ENCODE measurements around the gene KRTAP5-11. TPM values are rescaled to one million over a fixed set of nuclear protein-coding genes. Genes with fewer than 3 reads are reported as not detected.

KRTAP5-11 gene
- total RNA-seq, 1 experiment from 2014 or later = not detected

DNA sequence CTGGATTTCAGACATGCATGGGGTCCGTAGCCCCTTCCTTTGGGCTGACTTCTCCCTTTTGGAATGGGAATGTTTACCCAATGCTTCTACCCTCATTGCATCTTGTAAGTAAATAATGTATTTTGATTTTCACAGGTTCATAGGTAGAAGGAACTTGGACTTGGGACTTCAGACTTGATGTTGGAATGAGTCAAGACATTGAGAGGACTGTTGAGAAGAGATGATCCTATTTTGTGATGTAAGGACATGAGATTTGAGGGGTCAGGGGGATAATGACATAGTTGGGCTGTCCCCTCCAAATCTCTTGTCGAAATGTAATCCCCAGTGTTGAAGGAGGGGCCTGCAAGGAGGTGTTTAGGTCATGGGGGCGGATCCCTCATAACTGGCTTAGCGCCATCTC lies 18.2 kb downstream of the KRTAP5-11 start:
- H2AFZ ChIP-seq (ENCODE audit: low read depth, low read length, poor library complexity, severe bottlenecking) = no peak overlapping the region
- intact Hi-C loops (cut with micrococcal nuclease) = no loop called here
- ChIA-PET POLR2A (interaction anchor here (0.6 kb wide), 1 partner anchor 23 kb away, joined by 3 read pairs; no protein-coding TSS in a partner anchor), CTCF (no interaction called here), RAD21 (ENCODE audit: low non-redundant PET in 1 of 2, low total read pairs in 2 of 2, uncharacterized antibody in 2 of 2, unreplicated experiment in 2 of 2) (no interaction called here)
- no peaks in the 10 kb centered on the region for H3K36me3 ChIP-seq (ENCODE audit: control insufficient read depth in 1 of 2, insufficient read depth in 2 of 2, low read length in 2 of 2)
- peaks cover 16% of the 10 kb centered on the region; the same call in 1 of the 2 replicates for H3K27me3 ChIP-seq (ENCODE audit: insufficient read depth, low read length)
- TF ChIP-seq YY1 (IDR thresholded peaks at IDR 0.05; ENCODE audit: extremely low read depth, insufficient replicate concordance, low read depth, low read length) (no peak), POLR2AphosphoS5 (IDR thresholded peaks at IDR 0.05; ENCODE audit: low read depth, low read length) (no peak), EGR1 (IDR thresholded peaks at IDR 0.05; ENCODE audit: low read depth) (no peak)
- BruUV-seq (replicated peaks) = no TSS peak
- no peak for DNase-seq (ENCODE audit: low read depth, low spot score)
- H3K9me3 ChIP-seq (ENCODE audit: control insufficient read depth in 1 of 2, insufficient read depth in 1 of 2, low read depth in 1 of 2, low read length in 2 of 2) = no peaks in the 10 kb centered on the region
- H3K4me1 ChIP-seq (ENCODE audit: control insufficient read depth in 1 of 2, insufficient read depth in 2 of 2, low read length in 2 of 2) = peaks cover 0 to 16% of the 10 kb centered on the region in 2 experiments; a peak in 2 of 4 replicates
- no peak overlapping the region for H3K4me2 ChIP-seq (ENCODE audit: low read length)
- no peak for ATAC-seq
- H3K9ac ChIP-seq (ENCODE audit: low read length) = no peak overlapping the region
- H3K27ac ChIP-seq (ENCODE audit: low read depth, low read length) = no peak overlapping the region
- no peak overlapping the region for H3K4me3 ChIP-seq (replicated peaks in 1 of 2; ENCODE audit: low read depth in 1 of 2, low read length in 2 of 2)
- no peaks in the 10 kb centered on the region for H3K9me2 ChIP-seq (ENCODE audit: insufficient read depth)
- no peaks in the 10 kb centered on the region for H4K20me1 ChIP-seq (ENCODE audit: insufficient read depth)
- no peaks in the 10 kb centered on the region for H3K79me2 ChIP-seq (ENCODE audit: insufficient read depth, low read length)

DNA sequence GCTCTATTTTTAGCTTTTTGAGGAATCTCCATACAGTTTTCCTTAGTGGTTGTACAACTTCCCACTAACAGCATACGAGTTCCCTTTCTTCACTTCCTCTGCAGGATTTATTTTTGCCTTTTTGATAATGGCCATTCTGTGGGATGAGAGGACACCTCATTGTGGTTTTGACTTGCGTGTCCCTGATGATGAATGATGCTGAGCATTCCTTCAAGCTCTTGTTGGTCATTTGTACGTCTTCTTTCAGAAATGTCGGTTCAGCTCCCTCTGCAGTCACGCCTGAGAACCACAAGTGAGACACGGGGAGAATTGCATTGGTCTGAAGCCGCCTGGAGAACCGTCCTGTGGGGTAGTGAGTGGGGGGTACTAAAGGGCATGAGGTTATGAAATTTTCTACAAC lies 19.3 kb downstream of the KRTAP5-11 start:
- ChIA-PET RAD21 (ENCODE audit: low non-redundant PET in 1 of 2, low total read pairs in 2 of 2, uncharacterized antibody in 2 of 2, unreplicated experiment in 2 of 2) (interaction anchor here (0.7 to 1.2 kb wide), 2 partner anchors 142 to 443 kb away, joined by 3 read pairs; no protein-coding TSS in a partner anchor), CTCF (interaction anchor here (0.8 to 2.4 kb wide), 7 partner anchors 10 to 748 kb away, joined by 3 to 19 read pairs (median 4); no protein-coding TSS in a partner anchor), POLR2A (interaction anchor here (0.5 kb wide), 1 partner anchor 1094 kb away, joined by 3 read pairs; no protein-coding TSS in a partner anchor)
- Histone ChIP-seq H3K4me3 (replicated peaks in 1 of 2; ENCODE audit: low read depth in 1 of 2, low read length in 2 of 2) (no peak overlapping the region), H4K20me1 (ENCODE audit: insufficient read depth) (no peaks in the 10 kb centered on the region), H3K27me3 (ENCODE audit: insufficient read depth, low read length) (peaks cover 10% of the 10 kb centered on the region; the same call in 1 of the 2 replicates), H3K79me2 (ENCODE audit: insufficient read depth, low read length) (no peaks in the 10 kb centered on the region), H3K4me1 (ENCODE audit: control insufficient read depth in 1 of 2, insufficient read depth in 2 of 2, low read length in 2 of 2) (peaks cover 0 to 16% of the 10 kb centered on the region in 2 experiments; a peak in 2 of 4 replicates), H3K9me3 (ENCODE audit: control insufficient read depth in 1 of 2, insufficient read depth in 1 of 2, low read depth in 1 of 2, low read length in 2 of 2) (no peaks in the 10 kb centered on the region), H3K9ac (ENCODE audit: low read length) (no peak overlapping the region), H3K36me3 (ENCODE audit: control insufficient read depth in 1 of 2, insufficient read depth in 2 of 2, low read length in 2 of 2) (no peaks in the 10 kb centered on the region), H2AFZ (ENCODE audit: low read depth, low read length, poor library complexity, severe bottlenecking) (peak overlapping the region; percentile 58), H3K4me2 (ENCODE audit: low read length) (no peak overlapping the region), H3K9me2 (ENCODE audit: insufficient read depth) (no peaks in the 10 kb centered on the region), H3K27ac (ENCODE audit: low read depth, low read length) (no peak overlapping the region)
- ATAC-seq (peak; percentile 92), DNase-seq (ENCODE audit: low read depth, low spot score) (peak; percentile 51)
- no TSS peak for BruUV-seq (replicated peaks)
- intact Hi-C loops (cut with micrococcal nuclease) = no loop called here
- no peak for TF ChIP-seq CEBPB (IDR thresholded peaks at IDR 0.05; ENCODE audit: low read depth)
- TF ChIP-seq SRF (IDR thresholded peaks at IDR 0.05; ENCODE audit: low read depth) = no peak
- TF ChIP-seq EGR1 (IDR thresholded peaks at IDR 0.05; ENCODE audit: low read depth) = no peak
- no peak for TF ChIP-seq EZH2 (IDR thresholded peaks at IDR 0.05)
- TF ChIP-seq, protein P1, sequence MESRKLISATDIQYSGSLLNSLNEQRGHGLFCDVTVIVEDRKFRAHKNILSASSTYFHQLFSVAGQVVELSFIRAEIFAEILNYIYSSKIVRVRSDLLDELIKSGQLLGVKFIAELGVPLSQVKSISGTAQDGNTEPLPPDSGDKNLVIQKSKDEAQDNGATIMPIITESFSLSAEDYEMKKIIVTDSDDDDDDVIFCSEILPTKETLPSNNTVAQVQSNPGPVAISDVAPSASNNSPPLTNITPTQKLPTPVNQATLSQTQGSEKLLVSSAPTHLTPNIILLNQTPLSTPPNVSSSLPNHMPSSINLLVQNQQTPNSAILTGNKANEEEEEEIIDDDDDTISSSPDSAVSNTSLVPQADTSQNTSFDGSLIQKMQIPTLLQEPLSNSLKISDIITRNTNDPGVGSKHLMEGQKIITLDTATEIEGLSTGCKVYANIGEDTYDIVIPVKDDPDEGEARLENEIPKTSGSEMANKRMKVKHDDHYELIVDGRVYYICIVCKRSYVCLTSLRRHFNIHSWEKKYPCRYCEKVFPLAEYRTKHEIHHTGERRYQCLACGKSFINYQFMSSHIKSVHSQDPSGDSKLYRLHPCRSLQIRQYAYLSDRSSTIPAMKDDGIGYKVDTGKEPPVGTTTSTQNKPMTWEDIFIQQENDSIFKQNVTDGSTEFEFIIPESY (IDR thresholded peaks at IDR 0.05; ENCODE audit: extremely low read depth, insufficient replicate concordance, low read length) = no peak
- no peak for TF ChIP-seq ZFX (IDR thresholded peaks at IDR 0.05)
- no peak for TF ChIP-seq ATF3 (IDR thresholded peaks at IDR 0.05)
- no peak for TF ChIP-seq MAX (IDR thresholded peaks at IDR 0.05)
- TF ChIP-seq EZH2phosphoT487 (IDR thresholded peaks at IDR 0.05; ENCODE audit: borderline replicate concordance) = no peak
- TF ChIP-seq, protein P2, sequence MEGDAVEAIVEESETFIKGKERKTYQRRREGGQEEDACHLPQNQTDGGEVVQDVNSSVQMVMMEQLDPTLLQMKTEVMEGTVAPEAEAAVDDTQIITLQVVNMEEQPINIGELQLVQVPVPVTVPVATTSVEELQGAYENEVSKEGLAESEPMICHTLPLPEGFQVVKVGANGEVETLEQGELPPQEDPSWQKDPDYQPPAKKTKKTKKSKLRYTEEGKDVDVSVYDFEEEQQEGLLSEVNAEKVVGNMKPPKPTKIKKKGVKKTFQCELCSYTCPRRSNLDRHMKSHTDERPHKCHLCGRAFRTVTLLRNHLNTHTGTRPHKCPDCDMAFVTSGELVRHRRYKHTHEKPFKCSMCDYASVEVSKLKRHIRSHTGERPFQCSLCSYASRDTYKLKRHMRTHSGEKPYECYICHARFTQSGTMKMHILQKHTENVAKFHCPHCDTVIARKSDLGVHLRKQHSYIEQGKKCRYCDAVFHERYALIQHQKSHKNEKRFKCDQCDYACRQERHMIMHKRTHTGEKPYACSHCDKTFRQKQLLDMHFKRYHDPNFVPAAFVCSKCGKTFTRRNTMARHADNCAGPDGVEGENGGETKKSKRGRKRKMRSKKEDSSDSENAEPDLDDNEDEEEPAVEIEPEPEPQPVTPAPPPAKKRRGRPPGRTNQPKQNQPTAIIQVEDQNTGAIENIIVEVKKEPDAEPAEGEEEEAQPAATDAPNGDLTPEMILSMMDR (IDR thresholded peaks at IDR 0.05 in 2 of 3, conservative IDR thresholded peaks at IDR 0.05 in 1 of 3; ENCODE audit: borderline replicate concordance in 1 of 3, insufficient read depth in 1 of 3, low read depth in 2 of 3, low read length in 2 of 3) = peak; percentile 32 to 70 (median 68); a peak in 4 of 6 replicates
- TF ChIP-seq YY1 (IDR thresholded peaks at IDR 0.05; ENCODE audit: extremely low read depth, insufficient replicate concordance, low read depth, low read length) = no peak

Data from HCT116 (cell line).